GM21360 (cell line): Measurements from ENCODE around the gene ASMT.
"Not testable (repeated sequence)": the region's sequence is repeated elsewhere in the genome, so short reads cannot be mapped to it uniquely, and the experiment has no call there.

Experiments
- ATAC-seq: cut with Tn5 transposase; IDR thresholded peaks from one replicate; pipeline ENCODE4 v1.9.1; 2021; ENCODE audit warnings: mild to moderate bottlenecking, moderate library complexity; ENCODE audit not compliant: unreplicated experiment

Gene ASMT

DNA sequence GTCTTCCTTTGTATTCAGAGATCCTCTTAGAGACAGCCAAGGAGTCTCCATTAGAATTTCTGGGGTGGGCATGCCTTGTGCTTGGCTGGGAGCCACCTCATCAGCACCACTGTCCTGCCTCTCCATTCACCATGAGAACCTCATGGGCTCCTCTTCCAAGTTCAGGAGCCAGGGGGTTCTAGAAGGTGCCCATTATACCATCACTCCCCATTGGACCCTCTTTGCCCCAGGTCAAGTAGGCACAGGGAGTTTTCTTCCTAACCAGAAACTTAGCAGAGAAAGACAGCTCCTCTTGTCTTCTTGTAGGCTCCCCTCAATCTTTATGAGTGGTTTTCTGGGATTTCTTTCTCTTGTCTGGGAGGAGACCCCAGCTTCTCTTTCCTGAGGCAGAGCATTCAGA lies 31.1 kb downstream of the ASMT start:
- ATAC-seq: no peak

DNA sequence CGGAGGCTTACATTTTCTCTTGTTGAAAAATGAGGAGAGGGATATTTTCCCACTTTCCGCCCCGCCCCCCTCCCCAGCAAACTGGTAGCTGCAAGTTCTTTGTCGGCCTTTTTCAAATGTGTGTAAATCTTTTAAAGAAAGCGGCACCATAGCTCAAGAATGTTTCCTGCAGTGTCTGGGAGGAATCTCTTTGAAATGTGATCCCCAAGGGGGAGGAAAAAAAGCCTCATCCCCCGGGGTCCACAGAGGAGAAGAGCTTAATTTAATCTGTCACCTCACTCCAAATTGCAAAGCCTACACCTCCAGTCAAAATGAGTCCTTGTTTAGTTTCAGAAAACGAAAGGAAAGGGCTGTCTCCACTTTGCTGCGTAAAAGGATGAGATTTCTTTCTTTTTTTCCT lies 34.8 kb downstream of the ASMT start:
- ATAC-seq: no peak

DNA sequence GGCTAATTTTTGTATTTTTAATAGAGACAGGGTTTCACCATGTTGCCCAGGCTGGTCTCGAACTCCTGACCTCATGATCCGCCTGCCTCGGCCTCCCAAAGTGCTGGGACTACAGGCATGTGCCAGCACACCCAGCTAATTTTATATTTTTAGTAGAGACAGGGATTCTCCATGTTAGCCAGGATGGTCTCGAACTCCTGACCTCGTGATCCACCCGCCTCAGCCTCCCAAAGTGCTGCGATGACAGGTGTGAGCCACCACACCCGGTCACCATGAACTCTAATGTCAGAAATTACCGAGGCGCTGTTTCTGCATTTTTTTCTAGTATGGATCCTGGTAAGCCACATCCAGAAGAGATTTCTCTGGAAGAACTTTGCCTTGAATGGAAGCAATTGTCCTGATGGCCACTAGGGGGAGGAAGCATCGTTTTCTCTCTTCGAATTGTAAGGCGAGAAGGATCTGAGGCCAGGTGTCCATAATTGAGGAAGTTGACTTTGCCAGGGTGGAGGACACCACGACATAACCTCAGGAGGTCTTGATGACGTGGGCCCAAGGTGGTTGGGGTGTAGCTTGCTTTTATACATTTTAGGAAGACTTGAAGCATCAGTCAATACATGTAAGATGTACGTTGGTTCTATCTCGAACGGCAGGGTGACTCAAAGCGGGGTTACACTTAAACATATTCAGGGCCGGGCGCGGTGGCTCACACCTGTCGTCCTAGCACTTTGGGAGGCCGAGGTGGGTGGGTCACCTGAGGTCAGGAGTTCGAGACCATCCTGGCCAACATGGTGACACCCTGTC lies 37.4 kb downstream of the ASMT start:
- ATAC-seq: peak; percentile 39

DNA sequence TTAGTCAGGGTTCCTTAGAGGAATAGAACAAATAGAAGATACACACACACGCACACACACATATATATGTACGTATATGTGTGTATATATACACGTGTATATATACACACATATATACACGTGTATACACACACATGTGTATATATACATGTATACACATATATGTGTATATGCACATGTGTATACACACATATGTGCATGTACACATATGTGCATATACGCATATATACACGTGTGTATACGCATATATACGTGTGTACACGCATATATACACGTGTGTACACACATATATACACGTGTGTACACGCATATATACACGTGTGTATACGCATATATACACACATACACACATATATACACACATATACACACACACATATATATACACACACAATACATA lies 41.5 kb downstream of the ASMT start:
- no peak for ATAC-seq

- ATAC-seq: peak; percentile 29
These were observed 42.7 kb downstream of the ASMT start for GRCh38 chrX:1657367-1658070.

DNA sequence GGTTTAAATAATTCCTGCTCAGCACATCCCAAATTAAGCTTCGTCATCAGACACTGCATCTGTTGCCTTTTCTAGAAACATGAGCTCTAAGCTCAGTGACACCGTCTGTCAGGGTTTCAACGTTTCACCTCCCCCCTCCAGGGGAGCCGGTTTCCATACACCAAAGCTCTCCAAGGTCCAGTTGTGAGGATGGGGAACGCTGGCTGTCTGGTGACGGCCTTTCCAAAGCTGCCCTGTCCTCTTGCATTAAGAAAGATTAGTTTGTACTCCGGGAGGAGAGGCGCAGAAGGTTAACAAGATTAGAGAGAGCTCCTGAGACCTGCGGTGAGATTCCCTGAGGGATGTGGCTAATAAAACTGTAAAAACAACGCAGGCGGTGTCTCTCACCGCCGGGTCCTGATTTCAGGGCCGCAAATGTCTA lies 43.2 kb downstream of the ASMT start:
- no peak for ATAC-seq

DNA sequence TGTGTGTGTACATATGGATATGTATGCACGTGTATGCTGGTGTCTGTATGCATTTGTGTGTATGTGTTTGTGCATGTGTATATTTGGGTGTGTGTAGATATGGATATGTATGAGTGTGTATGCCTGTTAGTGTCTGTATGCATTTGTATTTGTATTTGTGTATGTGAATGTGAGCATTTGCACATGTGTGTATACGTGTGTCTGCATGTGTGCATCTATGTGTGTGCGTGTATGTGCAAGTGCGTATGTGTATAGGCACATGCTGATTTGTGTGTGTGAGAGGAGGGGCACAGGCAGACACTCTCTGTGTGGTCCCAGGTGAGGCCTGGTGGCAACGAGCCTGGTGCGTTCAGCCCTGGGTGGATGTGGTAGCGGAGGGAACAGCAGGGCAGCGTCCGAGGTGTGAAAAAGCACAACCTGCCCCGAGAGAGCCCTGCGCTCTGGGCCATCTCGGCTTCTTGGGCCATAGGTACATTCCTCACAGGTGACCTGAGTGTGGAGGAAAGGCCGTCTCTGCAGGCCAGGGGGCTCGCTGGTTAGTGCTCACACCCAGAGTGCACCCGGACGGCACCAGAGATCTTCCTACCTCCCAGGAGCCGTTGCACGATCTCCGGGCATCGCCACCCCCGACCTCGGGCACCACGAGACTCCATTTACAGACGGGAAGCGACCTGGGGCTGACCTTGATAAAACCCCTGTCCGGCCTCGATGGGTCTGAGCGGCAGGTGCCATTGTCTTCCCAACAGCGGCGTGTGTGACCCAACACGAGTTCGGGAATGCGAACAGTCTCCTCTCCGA lies 45.0 kb downstream of the ASMT start:
- ATAC-seq: no peak

DNA sequence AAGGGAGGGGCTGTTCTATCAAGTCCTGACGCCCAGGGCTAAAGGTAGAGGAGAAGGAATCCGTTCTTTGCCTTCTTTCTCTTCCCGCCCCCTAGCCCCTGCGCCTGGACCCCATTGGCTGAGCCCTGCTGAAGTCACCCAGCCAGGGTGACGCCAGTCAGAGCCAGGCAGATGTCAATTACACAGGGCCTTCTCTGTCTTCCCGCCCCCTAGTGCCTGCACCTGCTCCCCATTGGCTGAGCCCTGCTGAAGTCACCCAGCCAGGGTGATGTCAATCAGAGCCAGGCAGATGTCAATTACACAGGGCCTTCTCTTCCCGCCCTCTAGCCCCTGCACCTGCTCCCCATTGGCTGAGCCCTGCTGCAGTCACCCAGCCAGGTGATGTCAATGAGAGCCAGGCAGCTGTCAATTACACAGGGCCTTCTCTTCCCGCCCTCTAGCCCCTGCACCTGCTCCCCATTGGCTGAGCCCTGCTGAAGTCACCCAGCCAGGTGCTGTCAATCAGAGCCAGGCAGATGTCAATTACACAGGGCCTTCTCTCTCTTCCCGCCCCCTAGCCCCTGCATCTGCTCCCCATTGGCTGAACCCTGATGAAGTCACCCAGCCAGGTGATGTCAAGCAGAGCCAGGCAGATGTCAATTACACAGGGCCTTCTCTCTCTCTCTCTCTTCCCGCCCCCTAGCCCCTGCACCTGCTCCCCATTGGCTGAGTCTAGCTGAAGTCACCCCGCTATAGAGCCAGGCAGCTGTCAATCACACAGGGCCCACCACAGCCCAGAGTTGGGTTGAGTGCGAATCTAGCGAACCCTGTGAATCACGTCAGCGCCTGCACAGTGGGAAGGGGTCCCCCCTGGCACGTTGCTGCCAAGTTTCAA lies 46.4 kb downstream of the ASMT start:
- ATAC-seq: peak; percentile 89

- no peak for ATAC-seq
These were observed 47.0 kb downstream of the ASMT start for GRCh38 chrX:1661922-1662221.

DNA sequence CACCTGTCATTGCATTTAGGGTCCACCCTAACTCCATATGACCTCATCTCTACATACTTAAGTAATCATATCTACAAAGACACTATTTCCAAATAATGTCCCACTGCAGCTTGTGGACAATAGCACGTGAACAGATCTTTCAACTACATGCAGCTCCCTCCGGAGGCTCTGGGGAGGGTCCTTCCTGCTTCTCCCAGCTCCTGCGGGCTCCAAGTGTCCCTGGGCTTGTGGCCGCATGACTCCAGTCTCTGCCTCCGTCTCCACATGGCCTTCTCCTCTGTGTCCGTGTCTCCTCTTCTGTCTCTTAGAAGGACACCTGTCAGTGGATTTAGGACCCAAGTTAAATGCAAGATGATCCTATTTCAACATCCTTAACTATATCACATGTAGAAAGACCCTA lies 52.7 kb downstream of the ASMT start:
- ATAC-seq: no peak

DNA sequence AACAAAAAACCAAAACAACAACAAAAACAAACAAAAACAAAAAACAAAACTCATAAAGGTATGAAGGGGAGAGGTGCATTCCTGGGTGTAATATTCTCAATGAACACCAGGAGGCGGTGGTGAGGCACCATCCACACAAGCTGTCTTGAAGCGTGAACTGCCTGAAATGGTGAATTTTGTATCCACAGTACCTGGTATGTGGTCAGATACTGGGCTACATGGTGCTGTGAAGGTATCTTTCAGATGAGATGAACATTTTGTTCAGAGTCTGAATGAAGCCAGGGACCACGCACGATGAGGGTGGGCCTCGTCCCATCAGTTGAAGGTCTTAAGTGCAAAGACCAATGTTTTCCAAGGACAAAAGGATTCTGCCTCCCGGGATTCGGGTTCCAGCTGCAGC lies 58.5 kb downstream of the ASMT start:
- no peak for ATAC-seq

- no peak for ATAC-seq
These were observed 62.0 kb downstream of the ASMT start for GRCh38 chrX:1676866-1677265.

GRCh38 chrX:1679238-1679637 lies 64.4 kb downstream of the ASMT start:
- ATAC-seq: peak; percentile 67

DNA sequence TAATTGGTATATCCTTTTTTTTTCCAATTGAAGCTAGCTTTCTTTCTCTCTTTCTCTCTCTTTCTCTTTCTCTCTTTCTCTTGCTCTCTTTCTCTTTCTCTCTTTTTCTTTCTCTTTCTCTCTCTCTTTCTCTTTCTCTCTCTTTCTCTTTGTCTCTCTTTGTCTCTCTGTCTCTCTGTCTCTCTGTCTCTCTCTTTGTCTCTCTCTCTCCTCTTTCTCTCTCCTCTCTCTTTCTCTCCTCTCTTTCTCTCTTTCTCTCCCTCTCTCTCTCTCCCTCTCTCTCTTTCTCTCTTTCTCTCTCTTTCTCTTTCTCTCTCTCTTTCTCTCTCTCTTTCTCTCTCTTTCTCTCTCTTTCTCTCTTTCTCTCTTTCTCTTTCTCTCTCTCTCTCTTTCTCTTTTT lies 66.6 kb downstream of the ASMT start:
- ATAC-seq: no peak

DNA sequence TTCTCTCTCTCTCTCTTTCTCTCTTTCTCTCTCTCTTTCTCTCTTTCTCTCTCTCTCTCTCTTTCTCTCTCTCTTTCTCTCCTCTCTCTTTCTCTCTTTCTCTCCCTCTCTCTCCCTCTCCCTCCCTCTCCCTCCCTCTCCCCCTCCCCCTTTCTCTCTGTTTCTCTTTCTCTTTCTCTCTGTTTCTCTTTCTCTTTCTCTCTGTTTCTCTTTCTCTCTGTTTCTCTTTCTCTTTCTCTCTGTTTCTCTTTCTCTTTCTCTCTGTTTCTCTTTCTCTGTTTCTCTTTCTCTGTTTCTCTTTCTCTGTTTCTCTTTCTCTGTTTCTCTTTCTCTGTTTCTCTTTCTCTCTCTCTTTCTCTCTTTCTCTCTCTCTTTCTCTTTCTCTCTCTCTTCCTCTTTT lies 67.0 kb downstream of the ASMT start:
- not testable (repeated sequence) for ATAC-seq

- ATAC-seq: not testable (repeated sequence)
These were observed 67.6 kb downstream of the ASMT start for GRCh38 chrX:1682501-1682900.

DNA sequence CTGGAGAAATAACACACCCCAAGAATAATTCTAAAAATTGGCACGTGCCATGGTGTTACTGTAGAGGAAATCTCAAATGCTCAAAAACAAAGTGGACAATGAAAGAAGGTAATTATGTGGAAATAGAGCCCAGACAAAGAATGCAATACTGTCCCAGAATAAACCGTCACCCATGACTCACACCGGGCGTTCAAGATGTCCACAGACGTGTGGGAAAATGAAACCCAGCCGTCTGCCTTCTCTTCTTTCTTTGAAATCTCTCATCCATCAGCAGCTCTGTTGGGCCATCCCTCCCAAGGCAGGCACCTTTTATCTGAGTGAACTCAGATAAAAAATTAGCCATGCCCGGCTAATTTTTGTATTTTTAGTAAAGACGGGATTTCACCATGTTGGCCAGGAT lies 70.0 kb downstream of the ASMT start:
- not testable (repeated sequence) for ATAC-seq

DNA sequence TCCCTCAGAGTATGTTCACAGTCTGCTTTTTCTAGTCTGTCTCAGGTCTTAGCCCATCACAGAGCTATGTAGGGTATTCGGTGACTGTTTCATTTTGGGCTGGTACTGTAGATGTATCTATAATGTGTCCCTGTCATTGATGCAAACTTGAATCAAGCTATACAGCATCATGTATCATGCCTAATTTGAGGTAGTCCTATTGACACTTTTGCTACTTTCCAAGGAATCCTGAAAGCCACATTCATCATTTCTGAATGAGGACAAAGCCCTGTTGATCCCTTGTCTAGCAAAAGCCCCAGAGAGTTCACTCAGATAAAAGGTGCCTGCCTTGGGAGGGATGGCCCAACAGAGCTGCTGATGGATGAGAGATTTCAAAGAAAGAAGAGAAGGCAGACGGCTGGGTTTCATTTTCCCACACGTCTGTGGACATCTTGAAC lies 70.6 kb downstream of the ASMT start:
- ATAC-seq: not testable (repeated sequence)

DNA sequence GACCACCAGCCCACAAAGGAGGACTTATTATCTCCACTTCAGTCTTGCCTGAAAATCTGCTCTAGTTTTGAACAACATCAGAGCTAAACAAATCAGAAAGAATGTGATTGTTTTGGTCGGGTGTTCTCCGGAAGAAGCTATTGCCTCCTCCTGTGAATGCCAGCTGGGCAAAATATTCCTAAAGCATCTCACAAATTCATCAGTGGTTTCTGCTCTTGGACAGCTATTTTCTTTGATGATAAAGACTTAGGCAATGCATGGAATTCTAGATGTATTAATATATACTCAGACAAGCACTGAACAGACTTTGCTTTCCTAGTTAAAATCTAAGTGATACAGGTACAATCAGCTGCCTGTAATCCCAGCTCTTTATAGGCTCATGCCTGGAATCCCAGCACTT lies 71.8 kb downstream of the ASMT start:
- ATAC-seq: no peak
